Cardiac septum (tissue), 1 donor: Measurements from ENCODE around the gene NOD1. TPM values are rescaled to one million over a fixed set of nuclear protein-coding genes. Genes with fewer than 3 reads are reported as not detected.

ENCODE experiments used
- DNase-seq: peaks from one replicate; pipeline ENCODE4 v3.0.0-alpha.2; 2020; ENCODE audit warnings: low spot score
- intact Hi-C: fragments of 100-400 bp; cut with DNase I; formaldehyde crosslinking; loops from one replicate; pipeline ENCODE4 v1.14.0; 2022
- total RNA-seq: library from RNA; stranded (reverse); fragmentation: NEBNext Ultra II Directional; extraction: Animal tissue kit (Norgen Biotek cat#: 25700); gene quantifications from one replicate; pipeline ENCODE4 v1.2.1, GENCODE V29; 2021
- donor health status: DM: no; HTN: no; CAD: no.

Gene NOD1
- total RNA-seq, 1 donor from 2014 or later: 13.2 TPM

- no peak for DNase-seq
- intact Hi-C loops: no loop called here
These were observed 24.7 kb downstream of the NOD1 start for GRCh38 chr7:30453921-30454320.

DNA sequence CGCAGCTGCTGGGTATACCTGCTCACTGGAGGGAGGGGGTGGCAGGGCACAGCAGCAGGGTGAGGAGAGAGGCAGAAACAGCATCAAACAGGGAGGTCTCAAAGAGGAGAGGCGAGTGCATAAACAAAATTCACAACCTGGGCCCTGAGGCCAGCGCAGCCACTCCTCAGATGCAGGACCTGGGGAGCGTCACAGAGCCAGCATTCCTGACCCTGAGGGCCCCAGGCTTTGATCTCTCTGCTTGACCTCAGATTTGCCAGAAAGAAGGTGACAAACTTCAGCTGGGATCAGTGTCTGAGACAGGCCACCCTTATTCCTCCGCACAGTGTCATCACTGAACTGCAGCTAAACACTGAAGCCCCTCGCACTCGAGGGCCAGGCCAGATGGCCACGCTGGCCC lies 25.6 kb downstream of the NOD1 start:
- no peak for DNase-seq
- intact Hi-C loops: no loop called here

- no peak for DNase-seq
- intact Hi-C loops: no loop called here
These were observed 26.2 kb downstream of the NOD1 start for GRCh38 chr7:30452280-30452930.

DNA sequence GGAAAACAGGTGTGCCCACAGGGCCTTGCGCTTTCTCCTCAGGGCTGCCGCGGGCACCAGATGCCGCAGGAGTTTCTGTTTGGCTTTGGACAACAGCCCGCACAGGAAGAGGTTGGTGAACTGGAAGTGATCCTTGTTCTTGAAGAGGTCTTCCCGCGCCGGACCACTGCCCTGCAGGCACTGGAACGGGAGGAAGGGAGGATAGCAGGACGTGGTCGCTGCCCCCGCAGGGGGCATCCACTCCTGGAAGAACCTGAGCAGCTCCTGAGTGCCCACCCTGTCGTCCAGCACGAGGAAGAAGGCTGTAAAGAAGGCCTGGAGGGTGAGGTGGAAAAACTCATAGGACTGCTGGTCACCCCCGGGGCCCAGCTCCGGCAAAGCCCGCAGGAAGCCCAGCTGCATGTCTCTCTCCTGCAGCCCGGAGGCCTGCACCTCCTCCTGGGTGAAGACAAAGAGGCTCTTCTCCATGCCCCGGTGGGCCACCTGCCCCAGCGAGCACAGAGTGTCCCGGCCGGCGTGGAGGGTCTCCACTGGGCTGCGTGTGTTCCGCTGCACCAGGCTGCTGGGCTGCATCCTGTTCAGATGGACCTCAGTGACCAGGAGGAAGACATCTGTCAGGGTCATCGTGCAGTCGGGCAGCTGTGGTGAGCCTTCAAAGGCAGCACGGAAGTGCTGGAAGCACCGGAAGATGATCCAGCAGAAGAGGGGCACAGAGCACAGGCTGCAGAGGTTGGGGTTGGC lies 26.9 kb downstream of the NOD1 start:
- intact Hi-C loops: no loop called here
- no peak for DNase-seq

GRCh38 chr7:30450983-30451497 lies 27.5 kb downstream of the NOD1 start:
- DNase-seq: no peak
- intact Hi-C loops: no loop called here

- DNase-seq: no peak
- intact Hi-C loops: no loop called here
These were observed 28.2 kb downstream of the NOD1 start for GRCh38 chr7:30450240-30450982.

- peak; percentile 49 for DNase-seq
- intact Hi-C loops: no loop called here
These were observed 30.0 kb downstream of the NOD1 start for GRCh38 chr7:30448461-30449189.

DNA sequence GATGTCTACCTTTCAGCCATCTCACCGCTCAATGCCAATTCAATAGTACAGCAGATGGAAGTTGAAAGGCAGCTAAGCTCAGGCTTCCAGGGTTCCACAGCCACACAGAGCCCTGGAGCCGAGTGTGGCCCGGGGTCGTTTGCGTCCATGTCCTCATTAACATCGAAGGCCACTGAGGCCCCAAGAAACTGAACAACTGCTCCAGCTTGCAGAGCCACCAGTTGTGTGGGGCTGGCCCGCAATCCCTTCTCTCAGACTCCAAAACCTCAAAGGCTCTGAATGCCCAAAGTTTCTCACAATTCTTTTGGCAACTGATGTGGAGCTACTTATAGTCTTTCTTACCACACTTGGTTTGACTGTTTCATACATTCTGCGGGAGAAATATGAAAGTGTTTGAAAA lies 31.1 kb downstream of the NOD1 start:
- DNase-seq: peak; percentile 24
- intact Hi-C loops: no loop called here

DNA sequence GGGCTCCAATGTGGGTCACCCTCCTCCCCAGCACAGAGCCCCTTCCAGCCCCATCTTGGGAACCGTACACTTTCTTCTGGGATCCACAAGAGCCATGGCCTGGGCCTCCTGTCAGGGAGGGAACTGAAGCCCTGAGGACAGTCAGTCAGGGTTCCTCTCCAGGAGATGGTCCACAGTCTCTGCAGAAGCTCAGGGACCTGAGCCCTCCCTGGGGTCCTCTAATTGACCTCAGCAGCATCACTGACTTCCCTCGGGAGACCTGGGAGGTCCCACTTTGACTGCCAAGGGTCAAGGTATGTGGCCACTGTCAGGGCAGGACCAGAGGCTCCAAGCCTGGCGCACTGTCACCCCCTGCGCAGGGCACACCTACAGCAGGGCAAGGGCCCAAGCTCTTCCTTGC lies 32.3 kb downstream of the NOD1 start:
- intact Hi-C loops: no loop called here

GRCh38 chr7:30445770-30446169 lies 32.8 kb downstream of the NOD1 start:
- intact Hi-C loops: no loop called here

More for the DNA sequence above, 32.3 kb downstream of the NOD1 start:
- DNase-seq: no peak

GRCh38 chr7:30437823-30438574 lies 40.6 kb downstream of the NOD1 start:
- intact Hi-C loops: no loop called here
- DNase-seq: no peak

More at GRCh38 chr7:30445770-30446169, 32.8 kb downstream of the NOD1 start:
- peak; percentile 90 for DNase-seq

- intact Hi-C loops: no loop called here
- DNase-seq: no peak
These were observed 42.1 kb downstream of the NOD1 start for GRCh38 chr7:30436518-30436917.

GRCh38 chr7:30436046-30436445 lies 42.5 kb downstream of the NOD1 start:
- DNase-seq: no peak
- intact Hi-C loops: no loop called here

DNA sequence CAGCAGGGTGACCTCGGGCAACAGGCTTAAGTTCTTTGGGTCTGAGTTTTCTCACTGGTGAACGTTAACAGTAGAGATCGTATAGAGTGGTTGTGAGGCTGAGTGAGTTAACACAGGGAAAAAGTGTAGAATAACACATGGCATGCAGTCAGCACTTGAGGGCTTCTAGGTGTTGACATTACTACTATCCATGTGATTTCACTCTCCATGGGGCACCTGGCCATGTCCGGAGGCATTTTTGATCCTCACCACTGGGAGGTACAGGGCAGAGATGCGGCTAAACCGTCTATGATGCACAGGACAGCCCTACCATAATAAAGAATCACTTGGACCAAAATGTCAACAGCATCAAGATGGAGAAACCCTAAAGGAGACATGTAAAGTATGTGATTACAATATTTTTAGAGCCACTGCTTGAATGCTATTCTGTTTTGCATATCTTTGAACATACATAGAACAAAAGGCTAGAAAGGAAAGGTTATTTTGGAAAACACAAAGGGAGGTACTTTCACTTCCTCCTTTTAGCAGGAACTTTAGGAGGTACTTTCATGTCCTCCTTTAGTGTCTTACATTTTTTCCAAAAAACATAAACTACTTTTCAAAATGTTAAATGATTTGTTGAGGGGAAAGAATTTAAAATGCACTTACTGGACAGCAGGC lies 44.3 kb downstream of the NOD1 start:
- intact Hi-C loops: no loop called here
- DNase-seq: no peak

- intact Hi-C loops: no loop called here
- DNase-seq: no peak
These were observed 45.1 kb downstream of the NOD1 start for GRCh38 chr7:30433506-30433905.

GRCh38 chr7:30433082-30433481 lies 45.5 kb downstream of the NOD1 start:
- no peak for DNase-seq
- intact Hi-C loops: no loop called here

DNA sequence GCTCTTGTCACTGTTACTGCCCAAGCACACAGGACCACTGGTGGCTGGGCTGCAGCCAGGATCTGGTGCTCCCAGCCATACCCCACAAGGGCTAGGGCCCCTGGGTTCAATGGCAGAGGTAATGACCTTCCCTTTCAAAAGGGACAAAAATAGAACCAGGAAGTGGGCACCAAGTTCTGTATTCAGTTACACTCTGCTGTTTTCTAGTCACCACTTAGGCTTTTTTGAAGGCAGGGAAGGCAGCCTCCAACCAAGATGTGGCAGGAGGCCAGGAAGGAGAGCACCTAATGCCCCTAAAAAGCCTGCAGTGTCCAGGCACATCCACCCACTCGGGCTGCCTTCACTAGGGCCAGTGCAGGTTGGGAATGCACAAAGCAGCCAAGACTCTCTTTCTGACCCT lies 47.8 kb downstream of the NOD1 start:
- no peak for DNase-seq
- intact Hi-C loops: no loop called here

- DNase-seq: no peak
- intact Hi-C loops: no loop called here
These were observed 48.3 kb downstream of the NOD1 start for GRCh38 chr7:30430276-30430675.

DNA sequence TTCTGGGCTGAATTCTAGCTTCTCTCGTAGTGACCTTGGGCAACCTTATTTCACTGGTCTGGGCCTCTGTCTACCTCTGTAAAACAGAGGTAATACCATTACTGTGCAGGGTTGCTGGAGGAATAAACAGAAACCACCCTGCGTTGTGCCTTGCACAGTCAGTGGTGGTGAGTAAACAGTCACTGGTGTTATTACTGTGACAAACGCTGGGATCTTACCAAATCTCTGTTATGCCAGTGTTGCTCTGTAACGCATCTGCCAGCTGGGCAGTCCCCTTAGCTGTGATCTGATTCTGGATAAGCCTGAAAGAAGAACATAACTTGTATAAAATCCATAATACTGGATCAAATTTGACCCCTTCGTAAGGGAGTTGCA lies 49.4 kb downstream of the NOD1 start:
- DNase-seq: no peak
- intact Hi-C loops: no loop called here
